ENCODE results near the gene SCAMP2.
A peak's percentile ranks its signal among the peaks of the same experiment; 100 is the strongest.

SCAMP2 gene

DNA sequence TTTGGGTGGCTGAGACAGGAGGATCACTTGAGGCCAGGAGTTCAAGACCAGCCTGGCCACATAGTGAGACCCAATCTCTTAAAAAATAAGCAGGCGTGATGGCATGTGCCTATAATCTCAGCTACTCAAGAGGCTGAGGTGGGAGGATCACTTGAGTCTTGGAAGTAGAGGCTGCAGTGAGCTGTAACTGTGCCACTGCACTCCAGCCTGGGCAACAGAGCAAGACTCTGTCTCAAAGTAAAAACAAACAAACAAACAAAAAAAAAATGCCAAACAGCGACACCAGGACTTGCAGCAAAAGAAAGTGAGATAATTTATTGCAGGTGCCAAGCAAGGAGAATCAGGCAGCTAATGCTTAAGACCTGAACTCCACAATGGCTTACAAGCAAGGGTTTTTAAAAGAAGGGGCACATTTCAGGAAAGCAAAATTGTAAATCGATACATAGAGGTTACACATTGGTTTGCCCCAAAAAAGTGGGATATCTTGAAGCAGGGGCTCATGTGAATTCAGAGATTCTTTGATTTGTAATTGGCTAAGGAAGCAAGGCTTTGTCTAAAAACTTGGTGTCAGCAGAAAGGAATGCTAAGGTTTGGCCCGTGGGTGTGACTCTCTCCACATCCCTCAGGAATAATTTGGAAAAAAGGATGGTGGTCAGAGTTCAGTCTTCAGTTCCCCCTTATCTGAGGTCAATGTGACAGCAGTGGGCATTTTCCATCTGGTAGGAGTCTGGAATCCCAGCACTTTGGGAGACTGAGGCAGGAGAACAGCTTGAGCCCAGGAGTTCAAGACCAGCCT lies 11.5 kb upstream of the SCAMP2 start:
- in situ Hi-C loops (cut with HindIII; ENCODE audit: low sequenced_read_pairs) = no loop called here
- no peak for TF ChIP-seq CTCF (IDR thresholded peaks at IDR 0.05; ENCODE audit: low read depth, low read length, missing control alignments)
- no peak overlapping the region for H3K4me3 ChIP-seq (ENCODE audit: low read depth, low read length)
- DNase-seq (ENCODE audit: low read depth) = no peak

DNA sequence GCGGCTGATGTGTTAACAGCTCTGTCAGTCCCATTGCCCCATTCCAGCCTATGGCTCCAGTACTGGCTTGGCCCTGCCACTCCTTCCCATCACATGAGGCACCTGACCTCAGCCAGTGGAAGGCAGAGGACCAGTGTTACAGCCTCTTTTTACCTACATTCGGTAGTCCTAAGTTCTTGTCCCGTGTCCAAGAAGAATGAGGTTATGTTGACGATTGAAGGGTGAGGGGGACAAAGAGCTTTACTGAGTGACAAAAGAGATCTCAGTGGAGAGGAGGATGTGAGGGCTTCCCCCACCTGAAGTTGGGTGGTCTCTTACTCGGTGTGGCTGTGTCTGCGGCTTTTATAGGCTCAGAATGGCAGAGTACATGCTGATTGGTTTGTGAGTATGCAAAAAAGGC lies 9.4 kb upstream of the SCAMP2 start:
- in situ Hi-C loops (cut with HindIII; ENCODE audit: low sequenced_read_pairs) = no loop called here
- no peak for TF ChIP-seq CTCF (IDR thresholded peaks at IDR 0.05; ENCODE audit: low read depth, low read length, missing control alignments)

DNA sequence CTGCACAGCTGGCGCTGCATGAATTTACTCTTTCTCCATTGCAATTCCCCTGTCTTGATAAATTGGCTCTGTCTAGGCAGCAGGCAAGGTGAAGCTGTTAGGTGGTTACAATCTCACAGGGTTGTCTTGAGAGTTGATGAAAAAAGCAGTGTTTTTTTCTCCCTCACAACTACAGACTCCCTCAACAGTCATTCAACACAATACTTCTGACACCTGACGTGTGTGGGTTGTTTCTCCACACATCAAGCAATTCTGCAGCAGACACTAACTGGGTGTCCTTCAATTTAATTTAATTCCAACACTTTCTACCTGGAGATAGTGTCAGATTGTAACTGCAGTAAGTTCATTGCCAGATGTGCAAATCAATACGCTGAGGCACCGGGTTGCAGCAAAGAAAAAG lies 5.1 kb upstream of the SCAMP2 start:
- in situ Hi-C loops (cut with HindIII; ENCODE audit: low sequenced_read_pairs) = no loop called here
- DNase-seq (ENCODE audit: low read depth) = no peak
- no peak for TF ChIP-seq CTCF (IDR thresholded peaks at IDR 0.05; ENCODE audit: low read depth, low read length, missing control alignments)
- no peak overlapping the region for H3K4me3 ChIP-seq (ENCODE audit: low read depth, low read length)

More for the DNA sequence above, 9.4 kb upstream of the SCAMP2 start:
- no peak overlapping the region for H3K4me3 ChIP-seq (ENCODE audit: low read depth, low read length)
- no peak for DNase-seq (ENCODE audit: low read depth)

GRCh38 chr15:74873756-74874424 lies 725 bp upstream of the SCAMP2 start:
- H3K4me3 ChIP-seq (ENCODE audit: low read depth, low read length) = peak overlapping the region; percentile 56
- in situ Hi-C loops (cut with HindIII; ENCODE audit: low sequenced_read_pairs) = no loop called here
- no peak for DNase-seq (ENCODE audit: low read depth)
- no peak for TF ChIP-seq CTCF (IDR thresholded peaks at IDR 0.05; ENCODE audit: low read depth, low read length, missing control alignments)

DNA sequence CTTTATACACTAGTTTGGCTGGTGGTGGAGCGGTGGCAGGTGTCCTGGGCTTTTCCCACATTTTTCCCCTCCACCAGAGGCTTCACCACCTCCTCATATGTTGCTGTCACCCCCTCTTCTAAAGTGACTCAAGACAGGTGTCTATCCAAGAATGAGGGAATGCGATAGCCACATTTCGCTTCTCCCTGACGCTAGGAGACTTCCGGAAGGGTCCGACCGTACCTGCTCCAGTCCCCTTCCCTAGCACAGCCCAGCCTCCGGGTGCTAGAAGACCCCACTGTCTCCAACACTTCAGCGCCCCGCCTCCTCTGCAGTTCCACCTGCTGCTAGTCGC lies 496 bp downstream of the SCAMP2 start:
- peak overlapping the region; percentile 56 for H3K4me3 ChIP-seq (ENCODE audit: low read depth, low read length)
- in situ Hi-C loops (cut with HindIII; ENCODE audit: low sequenced_read_pairs) = no loop called here
- DNase-seq (ENCODE audit: low read depth) = no peak
- TF ChIP-seq CTCF (IDR thresholded peaks at IDR 0.05; ENCODE audit: low read depth, low read length, missing control alignments) = no peak

- DNase-seq (ENCODE audit: low read depth) = no peak
- no peak for TF ChIP-seq CTCF (IDR thresholded peaks at IDR 0.05; ENCODE audit: low read depth, low read length, missing control alignments)
- no peak overlapping the region for H3K4me3 ChIP-seq (ENCODE audit: low read depth, low read length)
- in situ Hi-C loops (cut with HindIII; ENCODE audit: low sequenced_read_pairs) = no loop called here
Observed at GRCh38 chr15:74870436-74871215, 2.5 kb downstream of the SCAMP2 start.
